Activated CD4-positive, alpha-beta memory T cell treated with anti-CD3 and anti-CD28 coated beads for 36 hours (primary cell): ENCODE measurements around the gene MSANTD1. TPM values are rescaled to one million over a fixed set of nuclear protein-coding genes. Genes with fewer than 3 reads are reported as not detected.

Experiments
- CTCF ChIA-PET: fragments of 350-600 bp; sonication (Branson Sonifier 250); formaldehyde crosslinking; loops from one replicate; lab custom pipeline; 2021; ENCODE audit warnings: antibody characterized with exemption, inconsistent platforms; lab: Charles Lee
- POLR2A ChIA-PET: fragments of 350-600 bp; sonication (Branson Sonifier 250); formaldehyde crosslinking; loops from one replicate; lab custom pipeline; 2021; ENCODE audit warnings: antibody characterized with exemption; lab: Charles Lee
- DNase-seq: peaks from one replicate; pipeline ENCODE4 v3.0.0-alpha.2; 2020
- H3K27ac Mint-ChIP-seq: one replicate; pipeline ENCODE4 v1.8.0; 2021; ENCODE audit warnings: mixed read lengths
- H3K27me3 Mint-ChIP-seq: one replicate; pipeline ENCODE4 v1.8.0; 2021; ENCODE audit warnings: mixed read lengths
- H3K36me3 Mint-ChIP-seq: one replicate; pipeline ENCODE4 v1.8.0; 2021; ENCODE audit warnings: mixed read lengths
- H3K4me1 Mint-ChIP-seq: one replicate; pipeline ENCODE4 v1.8.0; 2021; ENCODE audit warnings: low read depth, mixed read lengths
- H3K4me3 Mint-ChIP-seq: one replicate; pipeline ENCODE4 v1.8.0; 2021; ENCODE audit warnings: mild to moderate bottlenecking, mixed read lengths
- H3K9me3 Mint-ChIP-seq: one replicate; pipeline ENCODE4 v1.8.0; 2021; ENCODE audit warnings: mixed read lengths
- intact Hi-C: fragments of 100-400 bp; cut with micrococcal nuclease; formaldehyde crosslinking; loops from one replicate; pipeline ENCODE4 v1.15.1; 2023
- total RNA-seq, 2 experiments: library from RNA; stranded (reverse); gene quantifications; one replicate each; pipeline ENCODE4 v1.2.3, GENCODE V29; 2021

Gene MSANTD1
- total RNA-seq, 2 experiments from 2014 or later: 0.39 to 0.45 TPM

DNA sequence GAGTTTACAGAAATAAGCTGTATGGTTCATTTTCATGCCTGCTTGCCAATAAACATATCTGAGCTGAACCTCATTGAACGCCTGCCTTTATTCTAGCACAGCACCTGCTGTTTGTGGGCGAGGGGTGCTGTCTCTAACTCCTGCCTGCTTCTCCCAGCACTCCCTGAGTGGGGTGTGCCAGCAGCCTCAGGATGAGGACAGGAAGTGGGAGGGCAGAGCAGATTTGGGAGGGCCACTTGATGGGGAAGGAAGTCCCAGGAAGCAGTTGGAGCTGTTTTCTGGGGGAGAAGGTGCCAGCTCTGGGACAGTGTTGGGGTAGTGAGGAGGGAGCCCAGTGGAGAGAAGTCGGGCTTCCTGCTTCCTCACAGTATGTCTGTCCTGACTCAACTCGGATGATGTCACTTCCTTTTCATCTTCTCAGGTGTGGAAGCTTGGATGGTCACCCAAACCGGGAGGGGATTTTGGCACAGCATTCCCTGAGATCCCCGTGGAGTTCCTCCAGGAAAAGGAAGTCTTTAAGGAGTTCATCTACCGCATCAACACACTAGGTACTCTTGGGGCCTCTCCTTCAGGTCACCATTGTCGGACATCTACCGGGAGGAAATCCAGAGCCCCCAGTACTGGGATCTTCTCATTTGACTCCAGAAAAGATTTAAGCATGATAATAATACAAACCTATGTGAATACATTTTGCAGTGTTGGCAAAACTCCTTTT, 29.0 kb upstream of the MSANTD1 start:
- intact Hi-C loops: no loop called here
- Mint-ChIP-seq H3K36me3 (peaks cover 38% of the 10 kb centered on the region), H3K9me3 (no peaks in the 10 kb centered on the region), H3K4me3 (no peak overlapping the region), H3K27me3 (no peaks in the 10 kb centered on the region), H3K27ac (no peak overlapping the region), H3K4me1 (no peaks in the 10 kb centered on the region)
- POLR2A ChIA-PET: no interaction called here
- CTCF ChIA-PET: no interaction called here
- DNase-seq: no peak

DNA sequence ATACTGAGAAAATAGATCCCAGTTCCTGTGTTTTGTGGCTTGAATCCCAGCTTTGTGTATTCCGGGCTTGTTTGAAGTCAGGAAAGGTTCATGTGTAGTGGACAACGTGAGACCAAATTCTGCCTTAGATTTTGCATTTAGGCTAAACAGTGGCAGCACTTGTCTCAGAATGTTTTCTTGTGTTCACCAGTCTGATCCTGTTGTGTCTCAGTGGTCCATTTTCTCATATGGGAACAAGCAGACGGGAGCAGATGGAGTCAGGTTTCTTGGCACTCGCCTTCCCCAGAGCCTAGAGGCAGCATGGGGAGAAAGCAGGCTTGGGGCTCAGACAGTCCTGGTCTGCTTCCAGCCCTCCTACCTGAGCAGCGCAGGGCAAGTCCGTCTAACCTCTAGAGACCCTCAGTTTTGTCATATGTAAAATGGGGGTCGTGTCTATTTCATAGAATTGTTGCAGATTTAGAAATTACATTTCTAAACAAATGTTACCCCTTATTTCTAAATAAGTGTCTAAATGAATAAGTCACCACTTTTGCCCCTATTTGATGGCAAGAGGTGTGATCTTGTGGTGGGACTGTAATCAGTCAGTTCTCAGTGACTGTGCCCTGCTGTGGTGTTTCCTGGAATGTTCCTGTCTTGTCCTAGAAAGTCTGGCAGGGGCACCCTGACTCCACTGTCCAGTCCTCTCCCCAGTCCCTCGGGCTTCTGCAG, 28.3 kb upstream of the MSANTD1 start:
- CTCF ChIA-PET: no interaction called here
- peaks cover 33% of the 10 kb centered on the region for H3K36me3 Mint-ChIP-seq

DNA sequence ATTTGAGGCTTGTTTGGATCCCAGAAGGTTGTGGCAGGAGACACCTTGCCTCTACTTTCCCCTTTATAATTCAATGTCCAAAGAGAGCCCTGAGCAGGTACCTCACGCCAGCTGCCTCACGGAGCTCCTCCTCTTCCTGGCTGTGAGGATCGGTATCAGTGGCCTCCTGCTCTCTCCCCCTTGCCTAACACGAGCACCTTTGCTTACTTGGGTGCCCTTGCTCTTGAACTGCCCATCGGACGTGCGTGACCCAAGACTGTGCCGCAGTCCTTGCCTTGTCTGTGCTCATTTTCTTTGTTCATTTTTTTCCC, 27.8 kb upstream of the MSANTD1 start:
- DNase-seq: no peak
- Mint-ChIP-seq H3K36me3 (peaks cover 33% of the 10 kb centered on the region), H3K27me3 (no peaks in the 10 kb centered on the region), H3K4me3 (no peak overlapping the region), H3K27ac (no peak overlapping the region), H3K4me1 (no peaks in the 10 kb centered on the region), H3K9me3 (no peaks in the 10 kb centered on the region)
- intact Hi-C loops: no loop called here
- ChIA-PET POLR2A (no interaction called here), CTCF (no interaction called here)

More for the DNA sequence above, 28.3 kb upstream of the MSANTD1 start:
- POLR2A ChIA-PET: no interaction called here
- H3K4me3 Mint-ChIP-seq: no peak overlapping the region
- no peaks in the 10 kb centered on the region for H3K9me3 Mint-ChIP-seq
- intact Hi-C loops: no loop called here
- H3K27me3 Mint-ChIP-seq: no peaks in the 10 kb centered on the region
- DNase-seq: no peak
- H3K27ac Mint-ChIP-seq: no peak overlapping the region
- H3K4me1 Mint-ChIP-seq: no peaks in the 10 kb centered on the region

DNA sequence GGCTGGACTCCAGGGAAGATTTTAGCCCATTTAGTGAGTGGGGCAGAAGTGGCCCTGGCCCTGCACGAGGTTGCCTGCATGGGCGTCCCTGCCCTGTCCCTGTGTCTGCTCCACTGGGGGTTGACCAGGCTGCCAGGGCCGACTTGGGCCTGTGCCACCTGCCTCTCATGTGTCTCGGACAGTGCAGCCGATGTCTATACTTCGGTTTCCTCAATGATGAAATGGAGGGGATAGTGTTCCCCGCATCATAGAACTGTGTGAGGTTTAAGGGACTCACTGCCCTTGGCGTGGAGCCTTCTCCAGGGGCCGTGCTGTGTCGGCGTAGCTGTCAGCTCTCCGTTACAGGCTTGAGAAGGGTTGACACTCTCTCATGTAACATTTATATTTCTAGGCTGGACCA, 27.0 kb upstream of the MSANTD1 start:
- no peak overlapping the region for H3K4me3 Mint-ChIP-seq
- no peaks in the 10 kb centered on the region for H3K9me3 Mint-ChIP-seq
- H3K4me1 Mint-ChIP-seq: no peaks in the 10 kb centered on the region
- no peak overlapping the region for H3K27ac Mint-ChIP-seq
- peaks cover 33% of the 10 kb centered on the region for H3K36me3 Mint-ChIP-seq
- H3K27me3 Mint-ChIP-seq: no peaks in the 10 kb centered on the region
- no peak for DNase-seq
- intact Hi-C loops: no loop called here
- ChIA-PET CTCF (no interaction called here), POLR2A (no interaction called here)

DNA sequence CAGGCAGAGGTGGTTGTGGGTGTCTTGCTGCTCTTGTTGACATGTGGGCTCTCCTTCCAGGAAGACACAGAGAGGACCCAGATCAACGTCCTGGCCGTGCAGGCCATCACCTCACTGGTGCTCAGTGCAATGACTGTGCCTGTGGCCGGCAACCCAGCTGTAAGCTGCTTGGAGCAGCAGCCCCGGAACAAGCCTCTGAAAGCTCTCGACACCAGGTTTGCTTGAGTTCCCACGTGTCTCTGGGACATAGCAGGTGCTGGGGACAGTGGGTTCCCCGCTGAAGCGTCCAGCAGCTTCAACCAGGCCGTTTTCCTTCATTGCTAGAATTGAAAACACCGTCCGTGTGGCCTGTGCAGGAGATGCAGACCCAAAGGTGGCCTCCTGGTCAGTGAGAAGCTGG, 25.6 kb upstream of the MSANTD1 start:
- ChIA-PET POLR2A (interaction anchor here (1.0 kb wide), 1 partner anchor 10 kb away, joined by 3 read pairs; no protein-coding TSS in a partner anchor), CTCF (no interaction called here)
- Mint-ChIP-seq H3K27me3 (no peaks in the 10 kb centered on the region), H3K9me3 (no peaks in the 10 kb centered on the region), H3K4me3 (no peak overlapping the region), H3K27ac (no peak overlapping the region), H3K4me1 (no peaks in the 10 kb centered on the region), H3K36me3 (peaks cover 27% of the 10 kb centered on the region)
- intact Hi-C loops: no loop called here
- DNase-seq: no peak

DNA sequence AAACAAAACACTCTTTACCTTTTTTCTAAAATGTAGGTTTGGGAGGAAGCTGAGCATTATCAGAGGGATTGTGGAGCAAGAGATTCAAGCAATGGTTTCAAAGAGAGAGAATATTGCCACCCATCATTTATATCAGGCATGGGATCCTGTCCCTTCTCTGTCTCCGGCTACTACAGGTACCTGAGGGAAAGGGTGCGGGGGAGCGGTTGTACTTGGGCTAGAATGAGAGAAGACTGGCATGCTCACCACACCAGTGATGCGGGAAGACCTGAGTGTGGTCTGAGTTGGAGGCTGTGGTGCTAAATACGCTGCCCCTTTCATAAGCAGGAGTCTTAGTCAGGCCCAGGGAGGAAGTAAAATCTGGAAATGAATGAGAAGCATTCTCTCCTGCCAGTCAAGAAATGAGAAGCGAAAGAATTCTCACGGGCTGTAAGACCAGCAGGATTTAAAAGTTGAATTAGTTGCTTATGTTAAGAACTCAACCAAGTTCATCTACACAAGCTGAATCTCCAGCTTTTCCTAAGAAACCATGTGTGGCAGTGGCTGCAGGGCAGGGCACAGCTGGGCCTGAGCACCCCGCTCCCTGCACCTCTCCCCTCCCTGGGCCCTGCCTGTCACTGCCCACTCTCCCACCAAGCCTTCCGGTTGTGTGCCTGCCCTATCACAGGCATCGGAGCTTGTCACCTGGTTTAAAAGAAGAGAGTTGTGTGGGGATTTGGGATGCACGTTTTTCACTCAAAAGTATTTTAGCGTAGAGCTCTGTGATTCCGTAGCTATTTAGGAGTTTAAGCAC, 24.8 kb upstream of the MSANTD1 start:
- ChIA-PET POLR2A (interaction anchor here (1.0 kb wide), 1 partner anchor 9 kb away, joined by 3 read pairs; no protein-coding TSS in a partner anchor), CTCF (no interaction called here)
- no peak for DNase-seq

DNA sequence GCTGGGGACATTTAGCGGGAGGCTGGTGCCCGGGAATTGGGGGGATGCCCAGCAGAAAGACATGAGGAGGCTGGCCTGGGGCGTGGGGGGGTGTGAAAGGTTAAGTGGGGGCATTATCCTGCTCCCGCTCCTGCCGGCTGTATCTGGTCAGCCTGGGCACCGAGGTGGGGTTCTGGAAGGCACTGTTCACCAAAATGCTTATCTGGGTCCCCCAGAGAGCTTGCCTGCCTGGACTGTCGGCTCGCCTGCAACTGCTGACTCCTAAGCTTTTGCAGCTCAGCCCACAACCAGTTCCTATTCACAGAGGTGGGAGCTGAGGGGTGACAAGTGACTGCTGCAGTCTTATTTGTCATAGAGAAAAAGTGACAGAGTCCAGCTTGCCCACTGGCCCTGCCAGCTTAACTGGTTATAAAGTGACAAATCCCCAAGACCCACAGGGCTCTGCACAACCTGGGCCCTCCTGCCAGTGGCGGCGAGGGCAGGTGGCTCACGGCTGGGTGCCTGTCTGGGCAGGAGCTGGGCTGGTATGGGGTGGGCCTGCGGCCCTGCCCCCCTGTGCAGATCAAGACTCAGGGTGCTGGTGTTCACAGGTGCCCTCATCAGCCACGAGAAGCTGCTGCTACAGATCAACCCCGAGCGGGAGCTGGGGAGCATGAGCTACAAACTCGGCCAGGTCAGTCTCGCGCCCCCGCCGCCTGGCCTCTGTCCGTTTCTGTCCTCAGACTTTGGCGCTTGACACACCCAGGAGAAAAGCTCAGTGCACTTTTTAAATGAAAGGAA, 23.7 kb upstream of the MSANTD1 start:
- Mint-ChIP-seq H3K4me1 (no peaks in the 10 kb centered on the region), H3K9me3 (no peaks in the 10 kb centered on the region), H3K36me3 (peaks cover 28% of the 10 kb centered on the region), H3K4me3 (no peak overlapping the region), H3K27ac (no peak overlapping the region), H3K27me3 (no peaks in the 10 kb centered on the region)
- intact Hi-C loops: no loop called here
- ChIA-PET CTCF (no interaction called here), POLR2A (no interaction called here)
- no peak for DNase-seq

More for the DNA sequence above, 24.8 kb upstream of the MSANTD1 start:
- Mint-ChIP-seq H3K36me3 (peaks cover 25% of the 10 kb centered on the region), H3K9me3 (no peaks in the 10 kb centered on the region), H3K4me3 (no peak overlapping the region), H3K27ac (no peak overlapping the region), H3K27me3 (no peaks in the 10 kb centered on the region), H3K4me1 (no peaks in the 10 kb centered on the region)
- intact Hi-C loops: no loop called here

DNA sequence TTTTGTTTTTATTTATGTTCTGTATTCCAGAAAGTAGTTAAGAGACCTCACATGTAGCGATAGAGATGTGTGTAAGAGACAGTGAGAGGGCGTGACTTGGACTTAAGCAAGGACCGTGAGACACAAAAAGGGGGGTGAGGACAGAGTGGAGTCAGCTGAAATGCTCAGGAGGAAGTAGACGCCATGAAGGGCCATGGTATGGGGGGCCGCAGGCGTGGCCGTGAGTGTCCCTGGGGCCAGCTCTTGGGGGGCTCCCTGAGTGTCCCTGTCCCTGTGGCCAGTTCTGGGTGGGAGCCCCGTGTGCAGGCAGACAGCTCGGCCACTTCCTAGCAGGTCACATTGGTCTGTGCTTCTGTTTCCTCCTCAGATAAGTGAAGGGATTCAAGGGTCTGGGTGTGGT, 23.0 kb upstream of the MSANTD1 start:
- H3K27ac Mint-ChIP-seq: no peak overlapping the region
- POLR2A ChIA-PET: no interaction called here
- no peak for DNase-seq
- no peak overlapping the region for H3K4me3 Mint-ChIP-seq
- intact Hi-C loops: no loop called here
- no peaks in the 10 kb centered on the region for H3K4me1 Mint-ChIP-seq
- H3K36me3 Mint-ChIP-seq: peaks cover 33% of the 10 kb centered on the region
- no peaks in the 10 kb centered on the region for H3K27me3 Mint-ChIP-seq
- no peaks in the 10 kb centered on the region for H3K9me3 Mint-ChIP-seq
- CTCF ChIA-PET: no interaction called here

DNA sequence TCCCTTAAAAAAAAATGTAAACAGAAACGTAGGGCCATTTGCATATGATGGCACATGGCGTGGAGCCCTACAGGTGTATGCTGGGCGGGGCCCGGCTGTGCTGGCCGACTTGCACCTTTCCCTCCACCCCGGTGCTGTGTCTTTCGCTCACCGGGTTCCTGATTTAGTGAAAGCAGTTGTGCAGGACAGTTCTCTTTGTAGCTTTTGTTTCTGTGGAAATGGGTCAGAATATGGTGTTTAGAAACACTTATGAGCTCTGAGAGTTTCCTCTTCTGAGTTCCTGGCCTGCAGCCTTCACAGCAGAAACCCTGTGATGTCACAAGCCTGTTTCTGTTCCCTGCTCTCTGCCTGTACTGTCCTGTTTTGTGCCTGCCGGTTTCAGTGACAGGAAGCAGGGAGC, 22.5 kb upstream of the MSANTD1 start:
- DNase-seq: no peak
- CTCF ChIA-PET: no interaction called here
- intact Hi-C loops: no loop called here
- no peaks in the 10 kb centered on the region for H3K9me3 Mint-ChIP-seq
- no peak overlapping the region for H3K4me3 Mint-ChIP-seq
- H3K4me1 Mint-ChIP-seq: no peaks in the 10 kb centered on the region
- H3K36me3 Mint-ChIP-seq: peaks cover 35% of the 10 kb centered on the region
- H3K27ac Mint-ChIP-seq: no peak overlapping the region
- POLR2A ChIA-PET: no interaction called here
- no peaks in the 10 kb centered on the region for H3K27me3 Mint-ChIP-seq

DNA sequence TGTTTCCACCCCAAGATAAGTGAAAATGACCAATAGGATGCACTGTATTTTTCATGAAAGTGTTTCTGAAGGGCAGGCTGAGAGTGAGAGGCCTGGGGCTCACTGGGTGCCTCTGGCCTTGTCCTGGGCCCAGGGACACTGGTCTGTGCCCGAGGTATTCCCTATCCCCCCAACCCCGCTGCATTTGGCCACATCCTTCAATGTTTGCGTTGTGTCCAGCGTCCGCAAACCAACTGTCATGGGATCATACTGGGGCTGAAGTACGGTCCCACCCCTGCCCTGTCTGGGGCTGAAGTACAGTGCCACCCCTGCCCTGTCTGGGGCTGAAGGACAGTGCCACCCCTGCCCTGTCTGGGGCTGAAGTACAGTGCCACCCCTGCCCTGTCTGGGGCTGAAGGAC, 22.0 kb upstream of the MSANTD1 start:
- H3K9me3 Mint-ChIP-seq: no peaks in the 10 kb centered on the region
- H3K27me3 Mint-ChIP-seq: no peaks in the 10 kb centered on the region
- H3K36me3 Mint-ChIP-seq: peaks cover 36% of the 10 kb centered on the region
- H3K4me3 Mint-ChIP-seq: no peak overlapping the region
- H3K27ac Mint-ChIP-seq: no peak overlapping the region
- ChIA-PET POLR2A (no interaction called here), CTCF (no interaction called here)
- intact Hi-C loops: no loop called here
- H3K4me1 Mint-ChIP-seq: no peaks in the 10 kb centered on the region
- DNase-seq: no peak

DNA sequence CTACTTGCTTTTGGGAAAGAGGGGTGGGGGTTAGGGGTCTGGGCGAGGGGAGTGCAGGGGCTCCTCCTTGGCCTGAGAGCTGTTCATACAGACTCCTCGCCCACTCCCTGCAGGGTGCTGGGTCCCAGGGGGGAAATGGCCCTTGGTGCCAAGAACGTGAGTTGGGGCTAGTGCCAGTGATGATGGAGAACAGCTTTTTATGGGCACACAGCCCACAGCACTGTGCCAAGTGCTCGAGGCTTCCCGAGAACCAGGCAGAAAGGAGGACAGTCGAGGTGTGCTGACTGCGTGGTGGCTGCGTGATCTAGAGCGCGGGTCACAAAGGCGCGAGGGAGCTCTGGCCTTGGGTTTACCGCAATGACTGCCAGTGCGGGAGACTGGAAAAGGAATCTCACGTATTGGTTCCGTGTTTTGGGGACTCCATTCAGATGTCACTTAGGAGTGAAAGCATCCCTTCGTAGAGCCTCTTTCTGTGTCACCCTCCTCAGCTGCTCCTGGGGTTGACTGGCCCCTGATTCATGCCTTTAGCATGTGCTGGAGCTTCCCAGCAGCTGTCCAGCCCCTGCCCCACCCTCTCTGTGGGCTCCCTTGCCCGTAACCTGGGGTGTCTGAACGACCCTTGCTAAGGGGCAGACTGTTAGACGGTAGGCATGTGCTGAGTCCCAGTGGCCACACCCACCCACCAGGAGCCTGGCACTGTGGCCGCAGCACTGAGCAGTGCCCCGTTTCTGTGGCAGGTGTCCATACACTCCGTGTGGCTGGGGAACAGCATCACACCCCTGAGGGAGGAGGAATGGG, 20.9 kb upstream of the MSANTD1 start:
- intact Hi-C loops: no loop called here
- Mint-ChIP-seq H3K27ac (no peak overlapping the region), H3K4me1 (no peaks in the 10 kb centered on the region), H3K36me3 (peaks cover 28% of the 10 kb centered on the region), H3K4me3 (no peak overlapping the region), H3K9me3 (no peaks in the 10 kb centered on the region), H3K27me3 (no peaks in the 10 kb centered on the region)
- ChIA-PET POLR2A (no interaction called here), CTCF (no interaction called here)
- no peak for DNase-seq
